HEK293 (cell line): ENCODE data around the gene SIK2.

ENCODE experiments used
- MZF1 ChIP-seq: fragments of 450-650 bp; formaldehyde crosslinking; IDR thresholded peaks from 2 replicates; pipeline ENCODE4 v1.5.1; 2017; ENCODE audit warnings: missing biosample characterization, missing genetic modification characterization, borderline replicate concordance
- TRIM28 ChIP-seq: IDR thresholded peaks from 2 replicates; pipeline ENCODE4 v1.6.1; 2011; ENCODE audit warnings: low read length, control low read depth, borderline replicate concordance
- TF ChIP-seq, protein P1 (sequence below): fragments of 450-650 bp; IDR thresholded peaks from 2 replicates; pipeline ENCODE4 v1.5.1; 2018; ENCODE audit warnings: missing biosample characterization, missing genetic modification characterization
- TF ChIP-seq, protein P2 (sequence below): fragments of 450-650 bp; formaldehyde crosslinking; IDR thresholded peaks from 2 replicates; pipeline ENCODE4 v1.5.1; 2016; ENCODE audit warnings: missing biosample characterization, missing genetic modification characterization
- TF ChIP-seq, protein P3 (sequence below): fragments of 450-650 bp; formaldehyde crosslinking; IDR thresholded peaks from 2 replicates; pipeline ENCODE4 v1.5.1; 2016; ENCODE audit warnings: missing biosample characterization, missing genetic modification characterization
- TF ChIP-seq, protein P4 (sequence below): fragments of 450-650 bp; formaldehyde crosslinking; IDR thresholded peaks from 2 replicates; pipeline ENCODE4 v1.5.1; 2017; ENCODE audit warnings: missing biosample characterization, mild to moderate bottlenecking, missing genetic modification characterization, moderate library complexity

DNA sequence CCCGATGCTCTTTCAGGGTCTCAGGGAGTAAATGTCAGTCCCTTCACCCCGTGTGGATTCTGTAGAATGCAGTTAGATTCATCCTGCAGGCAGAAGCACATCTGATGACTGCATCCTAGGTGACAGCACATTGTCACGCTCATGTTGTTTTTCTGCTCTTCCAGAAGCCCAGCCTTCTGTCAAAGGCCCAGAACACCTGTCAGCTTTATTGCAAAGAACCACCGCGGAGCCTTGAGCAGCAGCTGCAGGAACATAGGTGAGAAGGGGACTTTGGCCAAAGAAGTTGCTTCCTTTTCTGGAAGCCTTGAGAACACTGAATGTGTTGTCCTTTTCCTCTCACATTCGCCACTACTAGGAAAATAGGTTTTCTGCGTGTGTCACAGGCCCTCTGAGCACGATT is 120.3 kb downstream of the SIK2 start:
- TF ChIP-seq, protein P1, sequence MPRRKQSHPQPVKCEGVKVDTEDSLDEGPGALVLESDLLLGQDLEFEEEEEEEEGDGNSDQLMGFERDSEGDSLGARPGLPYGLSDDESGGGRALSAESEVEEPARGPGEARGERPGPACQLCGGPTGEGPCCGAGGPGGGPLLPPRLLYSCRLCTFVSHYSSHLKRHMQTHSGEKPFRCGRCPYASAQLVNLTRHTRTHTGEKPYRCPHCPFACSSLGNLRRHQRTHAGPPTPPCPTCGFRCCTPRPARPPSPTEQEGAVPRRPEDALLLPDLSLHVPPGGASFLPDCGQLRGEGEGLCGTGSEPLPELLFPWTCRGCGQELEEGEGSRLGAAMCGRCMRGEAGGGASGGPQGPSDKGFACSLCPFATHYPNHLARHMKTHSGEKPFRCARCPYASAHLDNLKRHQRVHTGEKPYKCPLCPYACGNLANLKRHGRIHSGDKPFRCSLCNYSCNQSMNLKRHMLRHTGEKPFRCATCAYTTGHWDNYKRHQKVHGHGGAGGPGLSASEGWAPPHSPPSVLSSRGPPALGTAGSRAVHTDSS (tag by site-specific recombination), result no peak
- TF ChIP-seq TRIM28 (no peak), MZF1 (tag by site-specific recombination) (no peak)
- TF ChIP-seq, protein P2, sequence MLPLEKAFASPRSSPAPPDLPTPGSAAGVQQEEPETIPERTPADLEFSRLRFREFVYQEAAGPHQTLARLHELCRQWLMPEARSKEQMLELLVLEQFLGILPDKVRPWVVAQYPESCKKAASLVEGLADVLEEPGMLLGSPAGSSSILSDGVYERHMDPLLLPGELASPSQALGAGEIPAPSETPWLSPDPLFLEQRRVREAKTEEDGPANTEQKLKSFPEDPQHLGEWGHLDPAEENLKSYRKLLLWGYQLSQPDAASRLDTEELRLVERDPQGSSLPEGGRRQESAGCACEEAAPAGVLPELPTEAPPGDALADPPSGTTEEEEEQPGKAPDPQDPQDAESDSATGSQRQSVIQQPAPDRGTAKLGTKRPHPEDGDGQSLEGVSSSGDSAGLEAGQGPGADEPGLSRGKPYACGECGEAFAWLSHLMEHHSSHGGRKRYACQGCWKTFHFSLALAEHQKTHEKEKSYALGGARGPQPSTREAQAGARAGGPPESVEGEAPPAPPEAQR, result no peak
- TF ChIP-seq, protein P3, sequence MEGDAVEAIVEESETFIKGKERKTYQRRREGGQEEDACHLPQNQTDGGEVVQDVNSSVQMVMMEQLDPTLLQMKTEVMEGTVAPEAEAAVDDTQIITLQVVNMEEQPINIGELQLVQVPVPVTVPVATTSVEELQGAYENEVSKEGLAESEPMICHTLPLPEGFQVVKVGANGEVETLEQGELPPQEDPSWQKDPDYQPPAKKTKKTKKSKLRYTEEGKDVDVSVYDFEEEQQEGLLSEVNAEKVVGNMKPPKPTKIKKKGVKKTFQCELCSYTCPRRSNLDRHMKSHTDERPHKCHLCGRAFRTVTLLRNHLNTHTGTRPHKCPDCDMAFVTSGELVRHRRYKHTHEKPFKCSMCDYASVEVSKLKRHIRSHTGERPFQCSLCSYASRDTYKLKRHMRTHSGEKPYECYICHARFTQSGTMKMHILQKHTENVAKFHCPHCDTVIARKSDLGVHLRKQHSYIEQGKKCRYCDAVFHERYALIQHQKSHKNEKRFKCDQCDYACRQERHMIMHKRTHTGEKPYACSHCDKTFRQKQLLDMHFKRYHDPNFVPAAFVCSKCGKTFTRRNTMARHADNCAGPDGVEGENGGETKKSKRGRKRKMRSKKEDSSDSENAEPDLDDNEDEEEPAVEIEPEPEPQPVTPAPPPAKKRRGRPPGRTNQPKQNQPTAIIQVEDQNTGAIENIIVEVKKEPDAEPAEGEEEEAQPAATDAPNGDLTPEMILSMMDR (tag by site-specific recombination), result no peak
- TF ChIP-seq, protein P4, sequence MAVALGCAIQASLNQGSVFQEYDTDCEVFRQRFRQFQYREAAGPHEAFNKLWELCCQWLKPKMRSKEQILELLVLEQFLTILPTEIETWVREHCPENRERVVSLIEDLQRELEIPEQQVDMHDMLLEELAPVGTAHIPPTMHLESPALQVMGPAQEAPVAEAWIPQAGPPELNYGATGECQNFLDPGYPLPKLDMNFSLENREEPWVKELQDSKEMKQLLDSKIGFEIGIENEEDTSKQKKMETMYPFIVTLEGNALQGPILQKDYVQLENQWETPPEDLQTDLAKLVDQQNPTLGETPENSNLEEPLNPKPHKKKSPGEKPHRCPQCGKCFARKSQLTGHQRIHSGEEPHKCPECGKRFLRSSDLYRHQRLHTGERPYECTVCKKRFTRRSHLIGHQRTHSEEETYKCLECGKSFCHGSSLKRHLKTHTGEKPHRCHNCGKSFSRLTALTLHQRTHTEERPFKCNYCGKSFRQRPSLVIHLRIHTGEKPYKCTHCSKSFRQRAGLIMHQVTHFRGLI (tag by site-specific recombination), result no peak
